HG03159 (cell line): ENCODE measurements around the gene ATP6V0D1.
"Not testable (repeated sequence)": the region's sequence is repeated elsewhere in the genome, so short reads cannot be mapped to it uniquely, and the experiment has no call there.

Experiments used
- ATAC-seq: cut with Tn5 transposase; IDR thresholded peaks from one replicate; pipeline ENCODE4 v1.9.1; 2021; ENCODE audit warnings: mild to moderate bottlenecking, moderate library complexity; ENCODE audit not compliant: unreplicated experiment

ATP6V0D1 gene

GRCh38 chr16:67480833-67481560, at the start of gene ATP6V0D1:
Gene ATP6V0D1 (minus strand): TSS chr16:67481157. CDS start chr16:67481086, 71 bp downstream.
- peak; percentile 91 for ATAC-seq

DNA sequence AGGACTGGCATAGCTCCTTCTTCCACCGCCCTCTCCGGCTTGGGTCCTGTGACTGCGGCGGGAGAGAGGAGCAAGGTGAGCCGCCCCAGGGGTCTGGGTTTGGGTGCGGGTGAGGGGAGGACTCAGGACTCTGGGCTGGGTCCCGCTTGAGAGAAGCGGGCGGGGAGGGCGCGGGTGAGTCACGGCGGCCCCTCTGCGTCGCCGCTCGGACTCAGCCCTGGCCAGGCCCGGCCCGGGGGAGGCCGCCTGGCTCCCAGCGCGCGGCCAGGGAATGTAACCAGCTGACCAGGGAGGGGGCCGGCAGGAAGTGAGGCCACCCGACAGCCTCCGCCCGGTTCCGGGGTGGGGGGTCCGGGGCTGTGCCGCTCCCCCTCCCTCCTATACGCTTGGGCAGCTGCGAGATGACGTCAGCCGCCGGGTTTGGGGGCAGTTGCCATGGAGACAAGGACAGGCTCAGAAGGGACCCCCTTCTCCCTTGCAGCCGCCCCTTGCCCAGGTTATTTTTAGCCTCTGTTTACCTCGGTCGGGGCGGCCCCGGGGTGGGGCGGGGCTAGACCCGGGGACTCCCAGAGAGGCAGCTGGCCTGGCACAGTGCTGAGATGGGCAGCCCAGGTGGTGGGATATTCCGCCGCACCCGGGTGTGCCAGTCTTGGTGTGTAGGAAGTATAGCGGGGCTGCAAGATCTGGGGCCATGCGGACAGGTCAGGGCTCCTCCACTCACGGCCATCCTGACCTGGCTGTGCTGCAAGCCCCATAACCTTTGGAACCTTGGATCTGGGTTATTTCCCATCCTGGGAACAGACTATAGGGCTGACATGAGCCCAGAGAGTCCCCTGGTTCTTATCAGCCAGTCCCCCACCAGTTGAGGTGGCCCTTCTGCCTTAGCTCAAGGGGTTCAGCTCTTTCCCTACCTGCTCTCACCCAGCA, 49.3 kb upstream of the ATP6V0D1 start:
- ATAC-seq: no peak

GRCh38 chr16:67529582-67530012, 48.6 kb upstream of the ATP6V0D1 start:
- no peak for ATAC-seq

DNA sequence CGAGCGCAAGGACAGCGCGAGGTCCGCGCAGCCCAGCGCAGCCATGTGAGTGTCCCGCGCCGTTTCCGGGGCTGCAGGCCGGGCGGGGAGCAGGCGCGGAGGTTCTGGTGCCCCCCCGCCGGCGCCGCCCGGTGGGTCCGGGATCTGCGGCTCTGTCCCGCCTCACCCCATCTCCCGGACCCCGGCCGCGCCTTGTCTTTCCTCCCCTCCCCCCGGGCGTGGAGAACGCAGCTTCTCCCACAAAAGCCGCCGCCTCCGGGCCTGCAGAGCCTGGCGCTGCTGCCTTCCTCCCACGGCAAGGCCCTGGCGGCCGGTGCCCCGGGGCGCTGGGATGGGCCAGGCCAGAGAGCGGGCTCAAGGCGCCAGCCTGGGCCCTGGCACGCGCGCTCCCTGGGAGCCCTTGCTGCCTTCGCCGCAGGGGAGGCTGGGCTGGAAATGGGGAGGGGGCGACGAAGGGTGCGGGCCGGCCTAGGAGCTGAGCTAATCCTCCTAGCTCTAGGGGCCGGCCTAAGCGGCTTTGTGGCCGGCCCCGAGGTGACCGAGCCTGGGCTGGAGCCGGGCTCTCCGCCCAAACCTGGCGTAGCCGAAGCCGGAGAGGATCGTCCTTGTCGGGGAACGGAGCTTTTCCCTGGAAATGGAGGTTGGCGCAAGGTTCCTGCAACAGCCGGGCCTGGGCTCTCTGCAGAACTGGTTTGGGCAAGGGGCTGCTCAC, 48.1 kb upstream of the ATP6V0D1 start:
- no peak for ATAC-seq

GRCh38 chr16:67528222-67528869, 47.4 kb upstream of the ATP6V0D1 start, which contains the start of gene RIPOR1:
Gene RIPOR1 (plus strand): TSS chr16:67528829. CDS start chr16:67538447, 9,618 bp downstream.
- ATAC-seq: no peak

DNA sequence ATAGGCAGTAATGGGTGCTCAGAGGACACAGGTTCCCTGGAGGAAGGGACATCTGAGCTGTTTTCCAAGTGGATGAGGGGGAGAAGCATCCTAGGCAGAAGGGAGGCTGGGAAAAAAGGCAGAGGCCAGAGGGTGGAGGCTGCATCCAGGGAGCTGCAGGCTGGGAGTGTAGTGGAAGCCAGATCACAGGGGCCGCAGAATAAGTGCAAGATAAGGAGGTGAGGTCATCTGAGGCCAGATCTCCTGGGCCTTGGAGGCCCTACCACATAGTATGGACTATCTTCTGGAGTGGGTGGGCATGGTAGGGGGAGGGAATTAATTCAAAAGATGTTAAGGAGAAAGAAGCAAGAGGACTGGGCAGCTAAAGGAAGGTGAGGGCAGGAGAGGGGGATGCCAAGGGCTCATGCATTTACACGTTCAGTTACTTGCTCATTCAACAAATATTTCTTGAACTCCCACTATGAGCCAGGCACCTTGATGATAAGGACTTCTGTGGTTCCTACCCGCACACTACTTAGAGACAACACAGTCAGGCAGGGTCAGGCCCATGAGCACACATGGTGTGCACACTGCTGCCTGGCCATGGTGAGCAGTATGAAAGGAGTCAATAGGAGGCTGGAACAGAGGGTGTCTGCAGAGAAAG, 45.3 kb upstream of the ATP6V0D1 start:
- ATAC-seq: no peak

DNA sequence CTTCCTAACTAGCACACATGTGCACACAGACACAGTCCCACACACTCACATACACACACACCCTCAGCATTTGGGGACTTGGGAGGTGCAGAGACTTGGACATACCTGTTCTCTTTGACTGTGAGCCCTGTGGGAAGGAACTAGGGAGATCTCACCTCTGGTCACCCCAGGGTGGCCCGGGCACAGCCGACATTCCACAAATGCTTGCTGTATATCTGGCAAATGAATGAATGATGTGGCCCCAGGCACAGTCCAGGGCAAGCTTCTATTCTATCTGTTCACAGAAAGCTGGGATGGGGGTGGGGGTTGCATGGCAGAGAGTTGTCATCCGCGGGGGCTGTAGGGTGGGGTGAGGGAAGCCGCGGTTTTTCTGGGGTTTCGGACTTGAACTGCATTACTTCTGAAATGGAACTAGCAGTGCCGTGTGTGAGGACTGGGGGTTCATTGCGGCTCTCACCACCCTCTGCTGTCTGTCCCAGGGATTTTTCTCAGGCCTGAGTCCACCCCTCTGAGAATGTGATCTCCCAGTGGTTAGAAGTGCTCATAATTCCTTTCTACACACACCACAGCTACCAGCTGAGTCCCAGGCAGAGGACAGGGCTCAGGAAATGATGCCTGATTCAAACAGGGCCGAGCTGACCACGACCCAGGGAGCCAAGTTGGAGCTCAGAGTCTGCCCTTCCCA, 44.4 kb upstream of the ATP6V0D1 start:
- no peak for ATAC-seq

DNA sequence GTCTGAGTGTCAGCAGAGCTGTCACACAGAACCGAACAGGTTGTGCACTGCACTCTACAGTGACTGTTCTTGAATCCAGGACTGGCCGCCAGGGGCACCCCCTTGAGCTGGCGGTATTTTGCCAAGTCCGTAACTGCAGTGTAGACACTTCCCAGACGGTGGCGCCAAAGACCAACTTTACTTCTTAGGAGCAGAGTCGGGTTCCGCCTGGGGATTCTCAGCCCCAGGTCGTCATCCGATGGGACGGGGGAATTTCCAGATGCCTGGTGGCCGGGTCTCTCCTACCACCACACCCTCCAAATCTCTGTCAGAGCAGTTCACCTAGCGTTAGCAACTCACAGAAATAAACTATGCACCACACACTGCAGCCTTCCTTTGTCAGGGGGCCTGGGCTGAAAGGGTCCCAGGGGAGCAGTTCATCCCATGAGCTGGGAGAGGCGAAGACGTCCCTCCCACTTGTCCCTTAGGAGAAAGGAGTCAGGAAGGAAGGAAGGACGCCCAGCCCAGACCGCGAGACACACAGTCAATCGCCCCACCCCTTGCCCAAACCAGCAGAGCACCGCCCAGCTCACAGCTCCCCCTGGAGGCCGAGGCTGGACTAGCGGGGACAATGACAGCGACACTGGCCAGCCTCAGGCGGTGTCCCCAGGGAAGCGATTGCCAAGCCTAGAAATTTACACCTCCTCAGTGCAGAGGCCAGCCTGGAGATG, 40.3 kb upstream of the ATP6V0D1 start:
- peak; percentile 66 for ATAC-seq

- no peak for ATAC-seq
Measured at GRCh38 chr16:67519242-67519641, 38.3 kb upstream of the ATP6V0D1 start.

GRCh38 chr16:67518676-67519075, 37.7 kb upstream of the ATP6V0D1 start:
- no peak for ATAC-seq

GRCh38 chr16:67517661-67518423, 36.9 kb upstream of the ATP6V0D1 start:
- no peak for ATAC-seq

GRCh38 chr16:67517155-67517445, 36.1 kb upstream of the ATP6V0D1 start:
- no peak for ATAC-seq

- ATAC-seq: no peak
Measured at GRCh38 chr16:67516296-67517154, 35.6 kb upstream of the ATP6V0D1 start.

DNA sequence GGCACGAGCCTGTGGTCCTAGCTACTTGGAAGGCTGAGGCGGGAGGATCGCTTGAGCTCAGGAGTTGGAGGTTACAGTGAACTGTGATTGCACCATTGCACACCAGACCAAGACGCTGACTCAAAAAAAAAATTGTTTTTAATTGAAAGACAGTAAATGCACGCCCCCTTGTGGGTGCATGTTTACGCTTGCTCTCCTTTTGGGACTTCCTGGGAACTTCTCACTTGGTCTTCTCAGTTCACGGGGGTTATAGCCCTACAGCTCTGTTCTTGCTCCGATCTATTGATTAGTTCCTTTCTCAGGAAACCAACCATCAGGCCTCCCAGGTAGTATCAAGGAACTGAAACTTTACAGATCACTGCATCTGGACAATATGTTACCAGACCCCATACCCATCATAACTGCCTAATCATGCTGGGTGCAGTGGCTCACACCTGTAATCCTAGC, 33.4 kb upstream of the ATP6V0D1 start:
- no peak for ATAC-seq

- ATAC-seq: not testable (repeated sequence)
Measured at GRCh38 chr16:67513892-67514291, 32.9 kb upstream of the ATP6V0D1 start.

- ATAC-seq: no peak
Measured at GRCh38 chr16:67509016-67509415, 28.1 kb upstream of the ATP6V0D1 start.

DNA sequence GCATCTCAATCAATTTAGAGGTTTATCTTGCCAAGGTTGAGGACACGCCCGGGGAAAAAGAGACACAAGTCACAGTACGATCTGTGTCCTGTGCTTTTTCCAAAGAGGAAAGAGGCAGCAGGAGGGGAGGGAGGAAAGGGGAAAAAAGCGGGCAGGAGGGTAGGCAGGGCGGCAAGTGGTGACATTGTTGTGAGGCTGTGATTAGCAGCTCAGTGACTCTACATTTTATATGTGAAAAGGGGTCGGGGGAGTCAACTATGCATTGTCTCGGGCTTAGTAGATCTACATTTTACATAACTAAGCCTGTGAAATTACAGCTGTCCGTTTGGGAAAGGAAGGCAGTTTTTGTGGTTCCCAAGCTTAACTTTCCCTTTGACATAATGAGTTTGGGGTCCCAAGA, 25.5 kb upstream of the ATP6V0D1 start:
- ATAC-seq: no peak
